ENCODE results near the gene PROX2. TPM values are rescaled to one million over a fixed set of nuclear protein-coding genes. Genes with fewer than 3 reads are reported as not detected.

PROX2 gene
- total RNA-seq, 4 donors from 2014 or later: not detected

- no peak for ATAC-seq (ENCODE audit: low FRiP score)
- no peak for DNase-seq (ENCODE audit: low spot score)
Measured at GRCh38 chr14:74867673-74868072, 8.3 kb downstream of the PROX2 start.

DNA sequence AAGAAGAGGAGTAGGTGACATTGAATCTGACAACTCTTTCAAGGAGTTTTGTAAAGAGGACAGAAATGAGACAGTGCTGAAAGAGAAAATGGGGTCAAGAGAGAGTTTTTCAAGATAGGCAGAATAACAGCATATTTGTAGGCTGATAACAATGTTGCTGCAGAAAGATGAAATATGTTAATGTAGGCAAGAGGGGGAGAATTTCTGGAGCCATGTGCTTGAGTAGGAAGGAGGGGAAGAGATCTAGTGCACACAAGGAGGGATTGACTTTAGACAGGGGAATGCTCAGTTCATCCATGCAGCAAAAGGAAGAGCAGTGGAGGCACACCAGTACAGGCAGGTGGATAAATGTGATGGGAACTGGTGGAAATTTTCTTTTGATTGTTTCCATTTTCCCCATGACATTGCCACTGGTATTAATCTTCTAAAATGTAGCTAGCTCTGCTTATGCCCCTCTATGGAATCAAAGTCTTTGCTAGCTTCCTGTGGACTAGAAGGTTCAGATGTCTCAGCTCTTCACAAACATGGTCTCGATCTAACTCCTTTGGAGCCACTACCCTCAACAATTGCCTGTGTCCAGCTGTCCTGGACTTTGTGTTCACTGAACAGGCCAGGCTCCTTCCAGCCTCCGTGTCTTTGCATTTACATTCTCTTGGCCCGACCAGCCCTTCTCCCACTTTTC is 9.1 kb downstream of the PROX2 start:
- ATAC-seq (ENCODE audit: low FRiP score) (no peak), DNase-seq (ENCODE audit: low spot score) (no peak)

More at GRCh38 chr14:74867673-74868072, 8.3 kb downstream of the PROX2 start:
- TF ChIP-seq CTCF (IDR thresholded peaks at IDR 0.05): no peak

DNA sequence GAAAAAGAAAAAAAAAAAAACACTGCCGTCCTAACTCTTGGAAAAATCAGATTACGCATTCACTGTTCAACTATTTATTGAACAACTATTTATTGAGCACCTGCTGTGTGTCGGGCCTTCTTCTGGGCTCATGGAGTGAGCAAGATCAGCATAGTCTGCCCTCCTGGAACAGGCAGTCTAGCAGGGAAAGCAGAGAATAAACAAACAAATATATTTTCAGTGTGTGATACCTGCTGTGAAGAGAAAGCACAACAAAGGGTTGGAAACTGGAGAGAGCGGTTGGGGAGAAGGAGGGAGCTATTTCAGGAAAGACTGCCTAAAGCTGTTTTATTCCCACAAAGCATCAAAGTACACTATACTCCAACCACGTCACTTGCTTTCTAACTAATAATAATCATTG is 10.8 kb downstream of the PROX2 start:
- TF ChIP-seq CTCF (IDR thresholded peaks at IDR 0.05): no peak
- DNase-seq (ENCODE audit: low spot score) (no peak), ATAC-seq (ENCODE audit: low FRiP score) (no peak)

More for the DNA sequence above, 9.1 kb downstream of the PROX2 start:
- no peak for TF ChIP-seq CTCF (IDR thresholded peaks at IDR 0.05)

GRCh38 chr14:74864198-74864597 is 11.7 kb downstream of the PROX2 start:
- TF ChIP-seq CTCF (IDR thresholded peaks at IDR 0.05): no peak
- DNase-seq (ENCODE audit: low spot score): no peak
- no peak for ATAC-seq (ENCODE audit: low FRiP score)

DNA sequence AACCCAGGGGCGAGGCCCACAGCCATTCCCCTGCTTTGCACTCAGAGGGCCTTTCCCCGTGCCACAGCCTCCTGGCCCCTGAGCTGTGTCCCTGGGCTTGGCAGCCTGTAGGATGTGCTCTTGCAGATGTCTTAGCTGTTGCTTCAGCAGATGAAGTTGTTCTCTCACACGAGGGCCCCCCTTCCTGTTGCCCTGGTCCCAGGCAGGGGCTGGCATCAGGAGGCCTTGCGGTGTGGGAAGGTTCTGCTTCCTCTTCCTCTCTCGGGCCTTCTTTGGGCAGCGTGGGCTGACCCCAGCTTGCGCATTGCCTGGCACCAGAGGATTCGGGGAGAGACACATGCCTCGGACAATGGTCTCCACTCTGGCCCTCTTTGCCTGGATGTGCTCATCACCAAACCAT is 12.7 kb downstream of the PROX2 start:
- TF ChIP-seq CTCF (IDR thresholded peaks at IDR 0.05): no peak
- DNase-seq (ENCODE audit: low spot score) (no peak), ATAC-seq (ENCODE audit: low FRiP score) (no peak)

- no peak for TF ChIP-seq CTCF (IDR thresholded peaks at IDR 0.05)
- DNase-seq (ENCODE audit: low spot score): no peak
- ATAC-seq (ENCODE audit: low FRiP score): no peak
Measured at GRCh38 chr14:74861734-74862090, 14.2 kb downstream of the PROX2 start.
